Measurements from ENCODE around the gene TMEM186.

- TF ChIP-seq ZNF274 (IDR thresholded peaks at IDR 0.05; ENCODE audit: low read depth, low read length), result no peak
- no peak for TF ChIP-seq SUZ12 (IDR thresholded peaks at IDR 0.05; ENCODE audit: extremely low read depth, insufficient read depth, insufficient read length)
These were observed 11.3 kb upstream of the TMEM186 start for GRCh38 chr16:8808613-8809353.

All from NT2/D1 (cell line).